H1 (cell line): ENCODE results near the gene TRA2A. TPM values are rescaled to one million over a fixed set of nuclear protein-coding genes. Genes with fewer than 3 reads are reported as not detected.

Source experiments
- CTCF ChIA-PET: fragments of 300-600 bp; sonication (Branson Sonifier 250); formaldehyde crosslinking; loops from one replicate; lab custom pipeline; 2021; ENCODE audit not compliant: partially characterized antibody; lab: Charles Lee
- POLR2A ChIA-PET: fragments of 300-600 bp; sonication (Branson Sonifier 250); formaldehyde crosslinking; loops from one replicate; lab custom pipeline; 2021; ENCODE audit warnings: inconsistent platforms; ENCODE audit not compliant: partially characterized antibody; lab: Charles Lee
- DNase-seq, 2 experiments: peaks; one replicate each; pipeline versions ENCODE4 v3.0.0 to v3.0.0-alpha.2; 2010 to 2022; ENCODE audit warnings: low spot score in 2 of 2, low read depth in 1 of 2, mixed read lengths in 1 of 2
- FAIRE-seq: peaks from 2 replicates; lab custom pipeline; 2011; peaks lifted over from hg19 to GRCh38; lab: Jason Lieb, UNC
- H2AFZ ChIP-seq: 2 replicates; pipeline ENCODE4 v1.8.1; 2012; ENCODE audit warnings: low read length, inconsistent platforms
- H2AK5ac ChIP-seq: 2 replicates; pipeline ENCODE4 v1.6.1; 2013; ENCODE audit warnings: low read depth, low read length
- H2BK120ac ChIP-seq: replicated peaks from 2 replicates; pipeline ENCODE3; 2013; ENCODE audit warnings: low read depth, low read length, inconsistent platforms
- H2BK12ac ChIP-seq: 2 replicates; pipeline ENCODE4 v1.6.1; 2013; ENCODE audit warnings: low read depth, low read length
- H2BK15ac ChIP-seq: 2 replicates; pipeline ENCODE4 v1.6.1; 2013; ENCODE audit warnings: low read length
- H2BK20ac ChIP-seq: 2 replicates; pipeline ENCODE4 v1.6.1; 2013; ENCODE audit warnings: low read length
- H2BK5ac ChIP-seq: 2 replicates; pipeline ENCODE4 v1.6.1; 2013; ENCODE audit warnings: low read depth, low read length
- H3K14ac ChIP-seq: 2 replicates; pipeline ENCODE4 v1.6.1; 2013; ENCODE audit warnings: inconsistent platforms; ENCODE audit not compliant: insufficient read length
- H3K18ac ChIP-seq: 2 replicates; pipeline ENCODE4 v1.6.1; 2013; ENCODE audit warnings: low read length; ENCODE audit errors: extremely low read depth
- H3K23ac ChIP-seq: 2 replicates; pipeline ENCODE4 v1.6.1; 2013; ENCODE audit warnings: inconsistent platforms; ENCODE audit not compliant: insufficient read length
- H3K23me2 ChIP-seq: 2 replicates; pipeline ENCODE4 v1.6.1; 2013; ENCODE audit warnings: low read depth, low read length
- H3K27ac ChIP-seq: 2 replicates; pipeline ENCODE4 v1.6.1; 2011; ENCODE audit warnings: low read depth, low read length, inconsistent platforms
- H3K27me3 ChIP-seq, 4 experiments: replicated peaks in 1 of 4; 1 replicate in 1 of 4; 2 replicates in 3 of 4; pipeline versions ENCODE4 v1.6.1 to v1.8.1; 2011 to 2013; ENCODE audit warnings: low read length in 3 of 4, mild to moderate bottlenecking in 3 of 4, inconsistent platforms in 2 of 4, mixed read lengths in 2 of 4, moderate library complexity in 1 of 4; ENCODE audit not compliant: control insufficient read depth in 3 of 4, insufficient read depth in 3 of 4; ENCODE audit errors: extremely low read depth in 1 of 4
- H3K36me3 ChIP-seq, 4 experiments: 2 replicates each; pipeline versions ENCODE4 v1.6.1 to v1.8.1; 2011 to 2013; ENCODE audit warnings: mild to moderate bottlenecking in 4 of 4, low read length in 3 of 4, moderate library complexity in 2 of 4, control low read depth in 1 of 4, inconsistent platforms in 1 of 4; ENCODE audit not compliant: insufficient read depth in 4 of 4, control insufficient read depth in 2 of 4
- H3K4ac ChIP-seq: replicated peaks from 2 replicates; pipeline ENCODE3; 2013; ENCODE audit warnings: low read length, low read depth, mixed read lengths, inconsistent platforms; ENCODE audit not compliant: insufficient read length
- H3K4me1 ChIP-seq, 4 experiments: replicated peaks in 1 of 4; 1 replicate in 1 of 4; 2 replicates in 3 of 4; pipeline versions ENCODE4 v1.6.1 to v1.8.1; 2011 to 2013; ENCODE audit warnings: low read length in 3 of 4, inconsistent platforms in 2 of 4, mixed read lengths in 1 of 4; ENCODE audit not compliant: insufficient read depth in 4 of 4, control insufficient read depth in 3 of 4
- H3K4me2 ChIP-seq, 2 experiments: 2 replicates each; pipeline versions ENCODE4 v1.6.1 to v1.8.1; 2011 to 2013; ENCODE audit warnings: low read depth in 2 of 2, low read length in 2 of 2, control low read depth in 1 of 2, inconsistent platforms in 1 of 2, mild to moderate bottlenecking in 1 of 2; ENCODE audit not compliant: insufficient read depth in 1 of 2
- H3K4me3 ChIP-seq, 4 experiments: fragments of 200-600, 300-600 bp in 1 of 4; sonication (generic), shearing (Covaris generic), sonication (Bioruptor Twin) in 1 of 4; 2 replicates each; pipeline versions ENCODE4 v1.5.1 to v1.8.1; 2011 to 2016; ENCODE audit warnings: low read length in 4 of 4, low read depth in 3 of 4, control low read depth in 2 of 4, inconsistent platforms in 2 of 4, mild to moderate bottlenecking in 2 of 4, mixed read lengths in 1 of 4, moderate library complexity in 1 of 4; ENCODE audit not compliant: insufficient read depth in 2 of 4; ENCODE audit errors: extremely low read depth in 1 of 4
- H3K56ac ChIP-seq: replicated peaks from 2 replicates; pipeline ENCODE3; 2013; ENCODE audit warnings: low read depth, mild to moderate bottlenecking, mixed read lengths, low read length, inconsistent platforms; ENCODE audit not compliant: insufficient read length
- H3K79me1 ChIP-seq: 2 replicates; pipeline ENCODE4 v1.6.1; 2013; ENCODE audit warnings: low read depth, low read length, control low read depth
- H3K79me2 ChIP-seq, 2 experiments: 2 replicates each; pipeline versions ENCODE4 v1.6.1 to v1.8.1; 2012 to 2013; ENCODE audit warnings: low read length in 2 of 2, mild to moderate bottlenecking in 2 of 2, inconsistent platforms in 1 of 2; ENCODE audit not compliant: insufficient read depth in 2 of 2, control insufficient read depth in 1 of 2
- H3K9ac ChIP-seq, 4 experiments: replicated peaks in 1 of 4; 1 replicate in 1 of 4; 2 replicates in 3 of 4; pipeline versions ENCODE4 v1.6.1 to v1.8.1; 2011 to 2013; ENCODE audit warnings: low read depth in 3 of 4, low read length in 3 of 4, control low read depth in 2 of 4, mild to moderate bottlenecking in 2 of 4, moderate library complexity in 2 of 4, inconsistent platforms in 1 of 4; ENCODE audit errors: extremely low read depth in 1 of 4
- H3K9me3 ChIP-seq, 2 experiments: 2 replicates each; pipeline versions ENCODE4 v1.6.1 to v1.8.1; 2012 to 2013; ENCODE audit warnings: mild to moderate bottlenecking in 2 of 2, moderate library complexity in 2 of 2, control low read depth in 1 of 2, inconsistent platforms in 1 of 2, low read depth in 1 of 2, low read length in 1 of 2, mixed read lengths in 1 of 2; ENCODE audit not compliant: insufficient read depth in 2 of 2
- H4K20me1 ChIP-seq, 2 experiments: replicated peaks in 1 of 2; 2 replicates each; pipeline versions ENCODE3 to v1.8.1; 2011 to 2013; ENCODE audit warnings: inconsistent platforms in 2 of 2, low read length in 2 of 2, mild to moderate bottlenecking in 1 of 2; ENCODE audit not compliant: insufficient read depth in 2 of 2, control insufficient read depth in 1 of 2
- H4K5ac ChIP-seq: 2 replicates; pipeline ENCODE4 v1.6.1; 2013; ENCODE audit warnings: low read length, low read depth, mixed read lengths, inconsistent platforms; ENCODE audit not compliant: insufficient read length
- H4K8ac ChIP-seq: 2 replicates; pipeline ENCODE4 v1.8.0; 2013; ENCODE audit warnings: mild to moderate bottlenecking, moderate library complexity, low read length, inconsistent platforms; ENCODE audit not compliant: insufficient read depth; ENCODE audit errors: extremely low read depth
- H4K91ac ChIP-seq: replicated peaks from 2 replicates; pipeline ENCODE3; 2013; ENCODE audit warnings: low read length, mixed read lengths, inconsistent platforms; ENCODE audit not compliant: insufficient read length
- EGR1 ChIP-seq: IDR thresholded peaks from 2 replicates; pipeline ENCODE4 v1.6.1; 2011; ENCODE audit warnings: low read depth, low read length, borderline replicate concordance
- POLR2A ChIP-seq, 2 experiments: IDR thresholded peaks; 1 replicate in 1 of 2; 2 replicates in 1 of 2; pipeline ENCODE4 v1.6.1; 2011; ENCODE audit warnings: low read depth in 2 of 2, low read length in 2 of 2, mild to moderate bottlenecking in 2 of 2; ENCODE audit errors: control extremely low read depth in 1 of 2
- TAF7 ChIP-seq: optimal IDR thresholded peaks from 2 replicates; pipeline ENCODE3; 2011; ENCODE audit warnings: low read depth, mild to moderate bottlenecking, inconsistent platforms, low read length, moderate library complexity, borderline replicate concordance
- USF2 ChIP-seq: IDR thresholded peaks from 2 replicates; pipeline ENCODE4 v1.6.1; 2011; ENCODE audit warnings: low read length, improper control_type of control experiment
- polyA plus RNA-seq, 7 experiments: library from polyadenylated mRNA; depleted of rRNA in 3 of 7; stranded (reverse) in 5 of 7; unstranded in 2 of 7; fragments of >200 nt in 5 of 7; fragments of 200-250 nt in 2 of 7; gene quantifications; 1 replicate in 5 of 7; 2 replicates in 1 of 7; 4 replicates in 1 of 7; pipeline versions ENCODE4 v1.2.1 to v1.2.3, GENCODE V29; 2011 to 2013; ENCODE audit warnings: missing spikeins in 2 of 7, mixed read lengths in 2 of 7
- total RNA-seq: library from RNA; stranded (reverse); fragmentation: NEBNext Ultra II Directional; extraction: Animal tissue kit (Norgen Biotek cat#: 25700); gene quantifications from 2 replicates; pipeline ENCODE4 v1.2.1, GENCODE V29; 2021

TRA2A gene
- total and polyA plus RNA-seq, 2 of the 8 experiments (the other 6 are each of a cell fraction or from before 2014, with no cell fraction given) = 116 to 125 TPM

- no peak for TF ChIP-seq USF2
- peak; percentile 78 for TF ChIP-seq TAF7
- no peak for TF ChIP-seq EGR1
- TF ChIP-seq POLR2A (IDR thresholded peaks at IDR 0.05; ENCODE audit: control extremely low read depth in 1 of 2, low read depth in 2 of 2, low read length in 2 of 2) = peak in 1 of 2 experiments; percentile 64; a peak in 2 of 3 replicates
- peak overlapping the region; percentile 59; the same call in 1 of the 2 replicates for H3K27ac ChIP-seq
- H3K14ac ChIP-seq = no peak overlapping the region
- peaks cover 0 to 8% (median 4%) of the 10 kb centered on the region in 4 experiments; a peak in 2 of 7 replicates for H3K4me1 ChIP-seq
- H2BK15ac ChIP-seq = no peak overlapping the region
- no peak overlapping the region for H3K56ac ChIP-seq
- peak overlapping the region; percentile 53 for H4K5ac ChIP-seq
- no peaks in the 10 kb centered on the region; a peak in 3 of 8 replicates for H3K36me3 ChIP-seq
- H3K23me2 ChIP-seq = peaks cover 2% of the 10 kb centered on the region; the same call in 1 of the 2 replicates
- H2BK5ac ChIP-seq = no peak overlapping the region
- H4K8ac ChIP-seq = no peak overlapping the region
- H2AK5ac ChIP-seq = no peak overlapping the region
- no peaks in the 10 kb centered on the region for H3K79me1 ChIP-seq
- H2BK120ac ChIP-seq = no peak overlapping the region
- DNase-seq = no peak
- FAIRE-seq = no peak
- no peaks in the 10 kb centered on the region for H3K27me3 ChIP-seq
- H2BK12ac ChIP-seq = no peak overlapping the region
- peak overlapping the region; percentile 82 to 93 for H3K4me2 ChIP-seq
- no peak overlapping the region for H2BK20ac ChIP-seq
- H3K79me2 ChIP-seq = peaks cover 0 to 78% of the 10 kb centered on the region in 2 experiments; a peak in 3 of 4 replicates
- H3K9me3 ChIP-seq = no peaks in the 10 kb centered on the region
- ChIA-PET CTCF (no interaction called here), POLR2A (interaction anchor here (0.6 to 1.0 kb wide), 6 partner anchors 8 to 203 kb away, joined by 3 to 4 read pairs (median 3); no protein-coding TSS in a partner anchor)
- no peak overlapping the region for H3K18ac ChIP-seq
- no peak overlapping the region for H3K23ac ChIP-seq
- no peak overlapping the region for H3K4ac ChIP-seq
- H3K4me3 ChIP-seq = peak overlapping the region; percentile 35 to 86 (median 70)
- H3K9ac ChIP-seq = peak overlapping the region in 3 of 4 experiments; percentile 44 to 79 (median 69); a peak in 5 of 7 replicates
- no peaks in the 10 kb centered on the region for H4K20me1 ChIP-seq
- no peak overlapping the region for H4K91ac ChIP-seq
- H2AFZ ChIP-seq = no peak overlapping the region
These were observed 55.3 kb downstream of the TRA2A start for GRCh38 chr7:23476286-23477156.
